Measurements from ENCODE around the gene SNAI1.
A peak's percentile ranks its signal among the peaks of the same experiment; 100 is the strongest.

SNAI1 gene

DNA sequence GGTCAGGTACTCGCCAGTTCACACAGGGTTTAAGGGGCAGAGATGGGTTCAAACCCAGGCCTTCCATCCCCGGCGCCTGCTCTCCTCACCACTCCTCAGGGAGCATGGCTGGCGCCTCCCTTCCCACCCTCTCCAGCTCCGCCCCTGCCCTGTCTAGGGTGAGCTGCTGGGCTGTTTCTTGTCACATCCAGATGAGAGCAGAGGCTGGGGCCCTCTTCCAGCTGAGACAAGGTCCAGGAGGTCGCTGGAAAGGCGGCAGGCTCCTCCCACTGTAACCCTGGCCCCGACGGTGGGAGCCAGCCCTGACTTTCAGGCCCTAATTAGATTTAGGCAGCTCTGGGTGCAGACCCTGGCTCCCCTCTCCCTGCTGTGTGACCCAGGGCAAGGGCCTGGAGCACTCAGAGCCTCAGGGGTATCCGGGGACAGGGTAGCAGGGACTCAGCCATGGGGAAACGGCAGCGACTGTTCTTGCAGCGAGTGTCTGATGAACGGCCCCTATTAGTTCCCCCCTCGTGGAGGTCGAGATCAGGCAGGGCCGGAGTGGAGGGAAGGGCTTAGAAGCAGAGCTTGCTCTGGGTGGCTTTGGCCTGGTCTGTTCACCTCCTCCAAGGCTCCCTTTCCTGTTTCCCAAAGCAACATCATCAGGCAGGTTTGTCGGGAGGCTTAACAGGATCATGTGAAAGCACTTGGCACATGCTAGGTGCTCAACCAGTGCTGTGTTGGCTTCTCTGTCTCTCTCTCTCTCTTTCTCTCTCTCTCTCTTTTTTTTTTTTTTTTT is 33.4 kb downstream of the SNAI1 start:
- TF ChIP-seq, protein P1, sequence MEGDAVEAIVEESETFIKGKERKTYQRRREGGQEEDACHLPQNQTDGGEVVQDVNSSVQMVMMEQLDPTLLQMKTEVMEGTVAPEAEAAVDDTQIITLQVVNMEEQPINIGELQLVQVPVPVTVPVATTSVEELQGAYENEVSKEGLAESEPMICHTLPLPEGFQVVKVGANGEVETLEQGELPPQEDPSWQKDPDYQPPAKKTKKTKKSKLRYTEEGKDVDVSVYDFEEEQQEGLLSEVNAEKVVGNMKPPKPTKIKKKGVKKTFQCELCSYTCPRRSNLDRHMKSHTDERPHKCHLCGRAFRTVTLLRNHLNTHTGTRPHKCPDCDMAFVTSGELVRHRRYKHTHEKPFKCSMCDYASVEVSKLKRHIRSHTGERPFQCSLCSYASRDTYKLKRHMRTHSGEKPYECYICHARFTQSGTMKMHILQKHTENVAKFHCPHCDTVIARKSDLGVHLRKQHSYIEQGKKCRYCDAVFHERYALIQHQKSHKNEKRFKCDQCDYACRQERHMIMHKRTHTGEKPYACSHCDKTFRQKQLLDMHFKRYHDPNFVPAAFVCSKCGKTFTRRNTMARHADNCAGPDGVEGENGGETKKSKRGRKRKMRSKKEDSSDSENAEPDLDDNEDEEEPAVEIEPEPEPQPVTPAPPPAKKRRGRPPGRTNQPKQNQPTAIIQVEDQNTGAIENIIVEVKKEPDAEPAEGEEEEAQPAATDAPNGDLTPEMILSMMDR (IDR thresholded peaks at IDR 0.05), result no peak
- H3K27ac ChIP-seq, result no peak overlapping the region

DNA sequence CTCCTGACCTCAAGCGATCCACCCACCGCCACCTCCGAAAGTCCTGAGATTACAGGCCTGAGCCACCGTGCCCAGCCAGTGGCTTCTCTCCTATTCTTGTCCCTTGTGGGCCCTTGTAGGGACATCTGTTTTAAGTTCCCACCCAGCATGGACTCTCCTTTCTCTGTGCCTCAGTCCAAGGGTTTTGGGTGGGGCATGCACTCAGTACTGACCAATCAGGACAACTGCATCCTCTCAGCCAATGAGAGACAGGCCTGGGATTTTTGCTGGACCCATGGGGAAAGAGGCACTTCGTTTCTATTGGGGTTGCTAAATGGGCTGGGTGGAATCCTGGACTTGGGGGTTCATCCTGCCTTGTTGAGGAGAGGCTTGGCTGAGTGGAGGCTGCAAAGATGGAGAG is 34.4 kb downstream of the SNAI1 start:
- Histone ChIP-seq H3K4me3 (no peak overlapping the region), H3K27ac (peak overlapping the region; percentile 29 to 81)
- TF ChIP-seq, protein P1 (IDR thresholded peaks at IDR 0.05), result no peak
- DNase-seq (ENCODE audit: low spot score), result no peak

More for the DNA sequence above, 33.4 kb downstream of the SNAI1 start:
- DNase-seq (ENCODE audit: low spot score), result no peak
- no peak overlapping the region for H3K4me3 ChIP-seq

DNA sequence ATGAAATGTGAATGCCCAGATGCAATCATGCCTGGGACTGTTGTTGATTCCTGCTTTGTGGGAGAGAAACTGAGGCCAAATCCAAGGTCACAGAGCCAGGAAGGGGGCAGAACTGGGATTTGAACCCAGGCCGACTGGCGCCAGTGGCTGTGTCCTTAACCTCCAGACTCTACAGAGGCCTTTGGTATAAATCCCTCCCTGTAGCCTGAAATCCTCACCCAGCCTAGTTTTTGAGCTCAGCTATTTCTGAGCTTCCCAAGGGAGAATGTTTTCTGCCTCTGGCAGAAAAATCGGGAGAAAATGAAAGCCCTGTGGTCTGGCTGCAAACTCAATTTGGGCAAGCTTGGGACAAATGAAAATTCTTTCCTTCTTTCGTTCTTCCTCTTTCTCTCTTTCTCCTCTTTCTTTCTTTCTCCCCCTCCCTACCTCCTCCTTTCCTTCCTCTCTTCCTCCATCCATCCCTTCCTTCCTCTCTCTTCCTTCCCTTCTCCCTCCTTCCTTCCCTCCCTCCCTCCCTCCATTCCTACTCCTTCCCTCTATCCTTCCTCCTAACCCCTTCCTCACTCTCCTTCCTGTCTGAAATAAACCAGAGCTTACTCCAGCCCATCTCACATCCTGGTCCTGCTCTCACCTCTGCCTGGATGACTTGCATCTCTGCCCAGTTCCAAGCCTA is 34.9 kb downstream of the SNAI1 start:
- no peak for DNase-seq (ENCODE audit: low spot score)
- Histone ChIP-seq H3K27ac (peak overlapping the region; percentile 29 to 81), H3K4me3 (no peak overlapping the region)
- TF ChIP-seq, protein P1 (IDR thresholded peaks at IDR 0.05), result no peak

DNA sequence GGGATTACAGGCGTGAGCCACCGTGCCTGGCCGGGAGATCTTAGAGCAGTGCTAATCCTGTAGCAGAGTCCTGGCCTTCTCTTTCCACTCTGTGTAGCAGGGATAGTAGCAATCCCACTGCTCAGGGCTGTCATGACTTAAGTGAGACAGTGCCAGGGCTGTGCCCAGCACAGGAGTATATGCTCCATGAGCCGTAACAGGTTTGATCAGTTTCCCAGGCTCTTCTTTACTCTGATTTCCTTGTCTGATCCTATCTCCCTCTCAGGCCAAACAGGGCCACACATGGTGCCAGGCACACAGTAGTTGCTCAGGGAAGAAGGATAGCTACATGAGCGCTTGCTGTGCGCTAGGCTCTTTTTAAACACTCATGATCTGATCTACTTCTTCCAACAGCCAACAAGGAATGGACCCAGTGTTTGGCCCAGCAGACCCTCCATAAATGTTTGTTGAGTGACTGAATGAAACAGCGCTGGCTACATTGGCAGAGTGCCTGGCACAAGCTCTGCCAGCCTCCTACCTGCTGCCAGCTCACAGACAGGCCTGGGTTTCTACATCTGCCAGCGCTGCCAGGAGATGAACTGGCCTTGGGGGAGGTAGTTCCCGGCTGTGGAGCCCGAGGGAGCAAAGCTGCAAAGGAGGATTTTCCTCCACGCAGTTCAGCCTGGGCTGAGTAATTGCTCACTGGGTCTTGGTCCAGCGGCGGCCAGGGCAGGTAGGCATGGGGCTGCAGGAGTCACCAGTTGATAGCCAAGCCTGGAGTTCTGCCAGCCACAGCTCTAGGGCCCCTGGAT is 36.9 kb downstream of the SNAI1 start:
- Histone ChIP-seq H3K4me3 (no peak overlapping the region), H3K27ac (no peak overlapping the region)
- TF ChIP-seq, protein P1 (IDR thresholded peaks at IDR 0.05), result no peak
- DNase-seq (ENCODE audit: low spot score), result no peak

DNA sequence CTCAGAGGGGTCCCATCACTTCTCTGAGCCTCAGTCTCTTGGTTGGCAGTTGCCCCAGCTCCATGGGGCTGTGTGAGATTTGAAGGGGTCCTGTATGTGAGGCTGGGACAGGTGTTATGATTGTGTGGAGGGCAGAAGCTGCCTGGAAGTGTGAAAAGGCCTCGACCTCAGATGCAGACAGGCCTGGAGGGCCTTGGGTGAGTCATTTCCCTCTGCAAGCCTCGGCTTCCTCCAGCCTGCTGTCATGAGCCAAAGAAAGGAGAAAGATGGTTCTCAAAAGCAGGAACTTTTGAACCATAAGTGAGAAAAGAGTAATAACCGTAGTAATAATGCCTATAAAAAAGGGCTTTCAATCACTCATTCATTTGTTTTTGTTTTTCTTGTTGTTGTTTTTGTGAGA is 37.5 kb downstream of the SNAI1 start:
- TF ChIP-seq, protein P1 (IDR thresholded peaks at IDR 0.05), result no peak
- Histone ChIP-seq H3K4me3 (no peak overlapping the region), H3K27ac (no peak overlapping the region)
- no peak for DNase-seq (ENCODE audit: low spot score)

DNA sequence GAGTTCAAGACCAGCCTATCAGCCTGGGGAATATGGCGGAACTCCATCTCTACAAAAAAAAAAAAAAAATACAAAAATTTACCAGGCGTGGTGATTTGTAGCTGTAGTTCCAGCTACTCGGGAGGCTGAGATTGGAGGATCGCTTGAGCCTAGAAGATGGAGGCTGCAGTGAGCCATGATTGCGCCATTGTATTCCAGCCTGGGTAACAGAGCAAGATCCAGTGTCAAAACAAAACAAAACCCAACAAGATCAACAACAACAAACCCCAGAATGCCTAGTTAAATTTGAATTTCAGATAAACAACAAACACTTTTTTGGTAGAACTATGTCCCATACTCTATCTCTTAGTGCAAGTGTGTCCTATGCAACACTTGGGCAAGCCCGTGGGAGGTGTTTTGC is 39.9 kb downstream of the SNAI1 start:
- Histone ChIP-seq H3K4me3 (no peak overlapping the region), H3K27ac (no peak overlapping the region)
- no peak for DNase-seq (ENCODE audit: low spot score)
- TF ChIP-seq, protein P1 (IDR thresholded peaks at IDR 0.05), result no peak

Measured in coronary artery (tissue), 2 donors.